GM19468 (cell line): ENCODE data around the gene NUP153.

ENCODE experiments used
- ATAC-seq: cut with Tn5 transposase; IDR thresholded peaks from one replicate; pipeline ENCODE4 v1.9.1; 2021; ENCODE audit warnings: mild to moderate bottlenecking, moderate library complexity, moderate number of reproducible peaks; ENCODE audit not compliant: unreplicated experiment; ENCODE audit errors: extremely low read depth

The NUP153 gene

GRCh38 chr6:17672064-17672718, 34.5 kb downstream of the NUP153 start:
- no peak for ATAC-seq

- ATAC-seq: no peak
These were observed 40.1 kb downstream of the NUP153 start for GRCh38 chr6:17666646-17667045.

GRCh38 chr6:17665132-17665531, 41.6 kb downstream of the NUP153 start:
- ATAC-seq: no peak

- ATAC-seq: no peak
These were observed 43.5 kb downstream of the NUP153 start for GRCh38 chr6:17663226-17663625.

- ATAC-seq: no peak
These were observed 44.1 kb downstream of the NUP153 start for GRCh38 chr6:17662585-17662984.

GRCh38 chr6:17656644-17657043, 50.1 kb downstream of the NUP153 start:
- ATAC-seq: no peak

GRCh38 chr6:17656092-17656491, 50.6 kb downstream of the NUP153 start:
- no peak for ATAC-seq

GRCh38 chr6:17653198-17653882, 53.4 kb downstream of the NUP153 start:
- no peak for ATAC-seq

- no peak for ATAC-seq
These were observed 55.9 kb downstream of the NUP153 start for GRCh38 chr6:17650656-17651309.

GRCh38 chr6:17648745-17649144, 58.0 kb downstream of the NUP153 start:
- no peak for ATAC-seq

GRCh38 chr6:17640477-17640917, 66.2 kb downstream of the NUP153 start:
- no peak for ATAC-seq

- no peak for ATAC-seq
These were observed 68.5 kb downstream of the NUP153 start for GRCh38 chr6:17638212-17638715.

GRCh38 chr6:17635568-17635967, 71.2 kb downstream of the NUP153 start:
- ATAC-seq: no peak

GRCh38 chr6:17633465-17634188, 73.1 kb downstream of the NUP153 start:
- no peak for ATAC-seq

- no peak for ATAC-seq
These were observed 73.8 kb downstream of the NUP153 start for GRCh38 chr6:17632934-17633333.

GRCh38 chr6:17630511-17631073, 76.1 kb downstream of the NUP153 start:
- no peak for ATAC-seq

- ATAC-seq: no peak
These were observed 76.8 kb downstream of the NUP153 start for GRCh38 chr6:17629824-17630510.

GRCh38 chr6:17628873-17629272, 77.9 kb downstream of the NUP153 start:
- no peak for ATAC-seq

- ATAC-seq: no peak
These were observed 82.3 kb downstream of the NUP153 start for GRCh38 chr6:17624396-17624795.

- ATAC-seq: no peak
These were observed 84.6 kb downstream of the NUP153 start for GRCh38 chr6:17622144-17622543.
